SU-DHL-6 (cell line): ENCODE results near the gene MIXL1.

Source experiments
- H2AFZ ChIP-seq: fragments of 200-600 bp; sonication (generic); 2 replicates; pipeline ENCODE4 v1.6.1; 2014; ENCODE audit warnings: low read depth, mild to moderate bottlenecking, moderate library complexity, mixed read lengths, antibody characterized with exemption, low read length; ENCODE audit not compliant: severe bottlenecking
- H3F3A ChIP-seq: fragments of 200-600 bp; shearing (Covaris generic); 2 replicates; pipeline ENCODE4 v1.6.0; 2016; ENCODE audit warnings: antibody characterized with exemption, mild to moderate bottlenecking; ENCODE audit not compliant: insufficient read depth
- H3K27ac ChIP-seq: fragments of 200-600 bp; sonication (generic); 2 replicates; pipeline ENCODE4 v1.5.1; 2016; ENCODE audit warnings: low read depth, mild to moderate bottlenecking, low read length, moderate library complexity, mixed read lengths
- H3K27me3 ChIP-seq: fragments of 200-600 bp; sonication (generic), shearing (Covaris generic); 2 replicates; pipeline ENCODE4 v1.6.0; 2014; ENCODE audit warnings: mild to moderate bottlenecking, low read length
- H3K36me3 ChIP-seq: fragments of 200-600 bp; sonication (generic); 2 replicates; pipeline ENCODE4 v1.6.1; 2014; ENCODE audit warnings: mild to moderate bottlenecking, low read length, mixed read lengths
- H3K4me2 ChIP-seq: fragments of 300-600, 200-600 bp; shearing (Covaris generic), sonication (generic); 2 replicates; pipeline ENCODE4 v1.6.0; 2014; ENCODE audit warnings: low read length, low read depth, mild to moderate bottlenecking; ENCODE audit not compliant: poor library complexity, severe bottlenecking
- H3K4me3 ChIP-seq: fragments of 200-600 bp; sonication (generic); 2 replicates; pipeline ENCODE4 v1.5.1; 2014; ENCODE audit warnings: antibody characterized with exemption, low read length, mild to moderate bottlenecking, mixed read lengths; ENCODE audit not compliant: insufficient read depth, poor library complexity, severe bottlenecking
- H3K79me2 ChIP-seq: fragments of 200-600 bp; sonication (generic); 2 replicates; pipeline ENCODE4 v1.6.1; 2014; ENCODE audit warnings: mild to moderate bottlenecking, low read length, moderate library complexity; ENCODE audit not compliant: insufficient read depth
- H3K9ac ChIP-seq: fragments of 200-600 bp; sonication (generic); 2 replicates; pipeline ENCODE4 v1.7.0; 2014; ENCODE audit warnings: mild to moderate bottlenecking, low read length
- H3K9me2 ChIP-seq: fragments of 200-600 bp; sonication (generic); replicated peaks from 2 replicates; pipeline ENCODE4 v1.6.1; 2014; ENCODE audit warnings: low read length; ENCODE audit not compliant: insufficient read depth
- H3K9me3 ChIP-seq: fragments of 200-600 bp; sonication (generic); 2 replicates; pipeline ENCODE4 v1.6.1; 2014; ENCODE audit warnings: low read length, mixed read lengths; ENCODE audit not compliant: insufficient read depth
- H4K20me1 ChIP-seq: fragments of 200-600 bp; sonication (generic); 2 replicates; pipeline ENCODE4 v1.6.1; 2014; ENCODE audit warnings: low read depth, mild to moderate bottlenecking, antibody characterized with exemption, low read length, moderate library complexity, mixed read lengths
- EZH2phosphoT487 ChIP-seq: fragments of 200-600 bp; sonication (generic), shearing (Covaris generic); conservative IDR thresholded peaks from 2 replicates; pipeline ENCODE4 v1.6.1; 2018; ENCODE audit warnings: mild to moderate bottlenecking, antibody characterized with exemption, low read length, moderate library complexity, mixed read lengths
- TF ChIP-seq, protein P1 (sequence below): fragments of 200-600 bp; sonication (generic); IDR thresholded peaks from one replicate; pipeline ENCODE4 v1.5.1; 2017; ENCODE audit warnings: antibody characterized with exemption, mild to moderate bottlenecking, low read length, moderate library complexity; ENCODE audit not compliant: insufficient read depth, poor library complexity, severe bottlenecking

Gene MIXL1

DNA sequence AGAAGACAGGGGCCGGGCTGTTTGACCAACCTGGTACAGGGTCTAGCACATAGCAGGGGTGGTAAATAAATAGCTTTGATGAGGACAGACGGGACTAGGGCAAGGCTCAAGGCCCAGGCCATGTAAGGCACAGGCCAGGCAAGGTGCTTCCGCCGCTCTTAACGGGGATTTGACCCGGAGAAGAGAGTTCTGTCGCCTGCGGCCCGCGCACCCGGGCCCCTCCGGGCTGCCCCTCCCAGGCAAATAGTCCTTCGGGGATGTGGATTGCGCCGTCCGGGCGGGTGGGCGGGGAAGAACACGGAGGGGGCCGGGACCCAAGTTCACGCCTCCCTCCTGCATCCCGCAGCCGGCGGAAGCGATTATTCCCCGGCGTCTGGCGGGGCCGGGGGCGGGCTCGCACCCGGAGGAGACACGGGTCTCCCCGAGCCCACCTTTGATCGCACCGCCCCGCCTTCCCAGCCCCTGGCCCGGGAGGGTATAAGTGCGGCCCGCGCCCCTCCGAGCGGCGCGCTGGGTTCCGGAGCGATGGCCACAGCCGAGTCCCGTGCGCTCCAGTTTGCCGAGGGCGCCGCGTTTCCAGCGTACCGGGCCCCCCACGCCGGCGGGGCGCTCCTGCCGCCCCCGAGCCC, at the start of gene MIXL1:
Gene MIXL1 (plus strand): TSS at position 508 of the 629 bp plus-strand sequence. CDS start 18 bp downstream, at position 526.
- peak within 1 kb of the TSS; percentile 45 for H3K4me3 ChIP-seq
- H3K9me3 ChIP-seq: no peaks in the 10 kb centered on the region
- no peaks in the 10 kb centered on the region for H4K20me1 ChIP-seq
- H3K79me2 ChIP-seq: no peaks in the 10 kb centered on the region
- no peaks in the 10 kb centered on the region for H3K27me3 ChIP-seq
- TF ChIP-seq, protein P1, sequence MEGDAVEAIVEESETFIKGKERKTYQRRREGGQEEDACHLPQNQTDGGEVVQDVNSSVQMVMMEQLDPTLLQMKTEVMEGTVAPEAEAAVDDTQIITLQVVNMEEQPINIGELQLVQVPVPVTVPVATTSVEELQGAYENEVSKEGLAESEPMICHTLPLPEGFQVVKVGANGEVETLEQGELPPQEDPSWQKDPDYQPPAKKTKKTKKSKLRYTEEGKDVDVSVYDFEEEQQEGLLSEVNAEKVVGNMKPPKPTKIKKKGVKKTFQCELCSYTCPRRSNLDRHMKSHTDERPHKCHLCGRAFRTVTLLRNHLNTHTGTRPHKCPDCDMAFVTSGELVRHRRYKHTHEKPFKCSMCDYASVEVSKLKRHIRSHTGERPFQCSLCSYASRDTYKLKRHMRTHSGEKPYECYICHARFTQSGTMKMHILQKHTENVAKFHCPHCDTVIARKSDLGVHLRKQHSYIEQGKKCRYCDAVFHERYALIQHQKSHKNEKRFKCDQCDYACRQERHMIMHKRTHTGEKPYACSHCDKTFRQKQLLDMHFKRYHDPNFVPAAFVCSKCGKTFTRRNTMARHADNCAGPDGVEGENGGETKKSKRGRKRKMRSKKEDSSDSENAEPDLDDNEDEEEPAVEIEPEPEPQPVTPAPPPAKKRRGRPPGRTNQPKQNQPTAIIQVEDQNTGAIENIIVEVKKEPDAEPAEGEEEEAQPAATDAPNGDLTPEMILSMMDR: no peak
- no peak for TF ChIP-seq EZH2phosphoT487
- no peak within 1 kb of the TSS for H3K27ac ChIP-seq
- peak within 1 kb of the TSS; percentile 41 for H3K9ac ChIP-seq
- no peaks in the 10 kb centered on the region for H3K36me3 ChIP-seq
- H3K9me2 ChIP-seq: no peaks in the 10 kb centered on the region
- H2AFZ ChIP-seq: peak within 1 kb of the TSS; percentile 58
- H3F3A ChIP-seq: peaks cover 15% of the 10 kb centered on the region
- peak within 1 kb of the TSS; percentile 63 for H3K4me2 ChIP-seq

DNA sequence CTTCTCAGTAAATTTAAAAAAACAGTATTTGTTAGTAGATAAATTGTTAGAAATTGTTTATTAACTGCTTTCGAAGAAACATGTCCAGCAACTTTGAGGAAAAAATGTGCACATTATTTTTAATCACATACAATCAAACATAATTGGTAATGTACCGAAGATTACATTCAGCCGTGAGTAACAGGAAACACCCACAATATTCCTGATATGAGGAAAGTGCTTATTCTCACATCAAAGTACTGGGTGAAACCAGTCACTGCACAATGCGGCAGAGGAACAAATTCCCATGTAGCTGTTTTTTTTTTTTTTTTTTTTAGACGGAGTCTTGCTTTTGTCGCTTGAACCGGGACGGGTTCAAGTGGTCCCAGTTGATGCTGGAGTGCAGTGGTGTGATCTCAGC, 46.6 kb upstream of the MIXL1 start:
- H3K9me3 ChIP-seq: no peaks in the 10 kb centered on the region
- H3K27ac ChIP-seq: no peak overlapping the region
- H3F3A ChIP-seq: peaks cover 7% of the 10 kb centered on the region; the same call in 1 of the 2 replicates
- H4K20me1 ChIP-seq: peaks cover 6% of the 10 kb centered on the region; the same call in 1 of the 2 replicates
- peaks cover 99% of the 10 kb centered on the region for H3K79me2 ChIP-seq
- no peaks in the 10 kb centered on the region for H3K27me3 ChIP-seq
- no peak overlapping the region for H3K9ac ChIP-seq
- peaks cover 2% of the 10 kb centered on the region; the same call in 1 of the 2 replicates for H3K36me3 ChIP-seq
- TF ChIP-seq, protein P1: no peak
- H3K4me3 ChIP-seq: no peak overlapping the region
- H3K9me2 ChIP-seq: no peaks in the 10 kb centered on the region
- H3K4me2 ChIP-seq: no peak overlapping the region
- H2AFZ ChIP-seq: no peak overlapping the region

DNA sequence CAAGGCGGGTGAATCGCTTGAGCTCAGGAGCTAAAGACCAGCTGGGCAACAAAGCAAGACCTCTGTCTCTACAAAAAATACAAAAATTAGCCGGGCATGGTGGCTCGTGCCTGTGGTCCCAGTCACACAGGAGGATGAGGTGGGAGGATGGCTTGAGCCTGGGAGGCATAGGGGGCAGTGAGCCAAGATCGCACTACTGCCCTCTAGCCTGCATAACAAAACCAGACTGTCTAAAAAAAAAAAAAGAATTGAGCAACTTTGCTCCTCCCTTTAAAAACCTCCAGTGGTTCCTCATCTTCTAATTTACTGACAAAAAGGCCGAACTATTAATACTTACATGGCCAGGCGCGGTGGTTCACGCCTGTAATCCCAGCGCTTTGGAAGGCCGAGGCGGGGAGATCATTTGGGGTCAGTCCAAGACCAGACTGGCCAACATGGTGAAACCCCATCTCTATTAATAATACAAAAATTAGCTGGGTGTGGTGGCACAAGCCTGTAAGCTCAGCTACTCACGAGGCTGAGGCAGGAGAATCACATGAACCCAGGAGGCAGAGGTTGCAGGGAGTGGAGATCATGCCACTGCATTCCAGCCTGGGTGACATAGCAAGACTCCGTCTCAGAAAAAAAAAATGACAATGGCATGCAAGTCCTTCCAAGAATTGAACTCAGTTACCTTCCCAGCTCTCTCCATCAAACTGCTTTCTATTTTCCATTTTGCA, 41.3 kb upstream of the MIXL1 start:
- Histone ChIP-seq H3K9me2 (no peaks in the 10 kb centered on the region), H3K27ac (peak overlapping the region; percentile 53), H2AFZ (no peak overlapping the region), H4K20me1 (peaks cover 6% of the 10 kb centered on the region; the same call in 1 of the 2 replicates), H3K36me3 (peaks cover 2% of the 10 kb centered on the region; the same call in 1 of the 2 replicates), H3K79me2 (peaks cover 89% of the 10 kb centered on the region), H3K9me3 (no peaks in the 10 kb centered on the region), H3K4me2 (peak overlapping the region; percentile 61), H3K9ac (peak overlapping the region; percentile 33; the same call in 1 of the 2 replicates), H3K27me3 (no peaks in the 10 kb centered on the region), H3F3A (peaks cover 28% of the 10 kb centered on the region), H3K4me3 (peak overlapping the region; percentile 36)
- TF ChIP-seq, protein P1: peak; percentile 52
- no peak for TF ChIP-seq EZH2phosphoT487
